GM23338 (cell line): Measurements from ENCODE around the gene UNK.

Experiments used
- CREB1 ChIP-seq: fragments of 250-450 bp; sonication (Bioruptor Pico); IDR thresholded peaks from 2 replicates; pipeline ENCODE4 v1.5.0; 2020; ENCODE audit warnings: low read depth, mild to moderate bottlenecking, moderate library complexity
- EZH2 ChIP-seq: fragments of 200-600 bp; sonication (generic); IDR thresholded peaks from one replicate; pipeline ENCODE4 v1.8.0; 2017; ENCODE audit warnings: antibody characterized with exemption, mild to moderate bottlenecking, low read depth; ENCODE audit not compliant: unreplicated experiment
- EZH2phosphoT487 ChIP-seq: fragments of 200-600 bp; sonication (generic); IDR thresholded peaks from one replicate; pipeline ENCODE4 v1.8.1; 2018; ENCODE audit warnings: antibody characterized with exemption; ENCODE audit not compliant: unreplicated experiment
- ZNF331 ChIP-seq: fragments of 250-450 bp; sonication (Bioruptor Pico); IDR thresholded peaks from 2 replicates; pipeline ENCODE4 v1.5.0; 2020; ENCODE audit warnings: low read depth, mild to moderate bottlenecking, moderate library complexity
- TF ChIP-seq, protein P1 (sequence below): IDR thresholded peaks from one replicate; pipeline ENCODE4 v1.6.1; 2018; ENCODE audit warnings: antibody characterized with exemption; ENCODE audit not compliant: unreplicated experiment
- TF ChIP-seq, protein P2 (sequence below), 2 experiments: fragments of 200-600 bp in 1 of 2; sonication (generic) in 1 of 2; conservative IDR thresholded peaks; 2 replicates each; pipeline versions ENCODE4 v1.5.1 to v1.6.1; 2016 to 2017; ENCODE audit warnings: antibody characterized with exemption in 2 of 2, low read depth in 2 of 2, mild to moderate bottlenecking in 2 of 2, moderate library complexity in 1 of 2

DNA sequence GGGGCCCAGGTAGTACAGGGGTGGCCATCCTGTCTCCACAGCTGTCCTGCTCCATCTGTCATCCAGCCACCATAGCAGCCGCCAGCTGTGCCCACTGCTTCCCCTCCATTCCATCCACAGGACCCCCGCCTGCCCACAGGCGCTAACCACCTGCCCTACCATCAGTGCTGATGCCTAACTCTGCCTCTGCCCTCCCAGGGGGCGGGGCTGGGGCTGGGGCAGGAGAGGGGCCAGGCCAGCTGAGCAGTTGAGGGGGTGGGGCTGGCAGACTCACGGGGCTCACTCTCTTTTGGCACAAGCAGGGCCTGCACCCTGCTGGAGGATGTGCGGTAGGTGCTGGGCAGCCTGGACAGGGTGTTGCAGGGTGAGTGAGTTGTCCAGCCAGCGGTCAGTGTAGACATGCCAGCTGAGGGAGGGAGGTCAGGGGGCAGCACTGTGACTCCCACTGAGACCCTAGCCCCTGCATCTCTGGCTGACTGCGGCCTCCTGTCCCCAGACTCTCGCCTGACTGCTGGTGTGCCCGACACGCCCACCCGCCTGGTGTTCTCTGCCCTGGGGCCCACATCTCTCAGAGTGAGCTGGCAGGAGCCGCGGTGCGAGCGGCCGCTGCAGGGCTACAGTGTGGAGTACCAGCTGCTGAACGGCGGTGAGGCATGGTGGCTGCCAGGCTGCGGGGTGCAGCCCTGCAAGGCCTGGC lies 29.3 kb upstream of the UNK start:
- TF ChIP-seq EZH2phosphoT487 (no peak), EZH2 (no peak), CREB1 (no peak), ZNF331 (no peak)
- TF ChIP-seq, protein P1, sequence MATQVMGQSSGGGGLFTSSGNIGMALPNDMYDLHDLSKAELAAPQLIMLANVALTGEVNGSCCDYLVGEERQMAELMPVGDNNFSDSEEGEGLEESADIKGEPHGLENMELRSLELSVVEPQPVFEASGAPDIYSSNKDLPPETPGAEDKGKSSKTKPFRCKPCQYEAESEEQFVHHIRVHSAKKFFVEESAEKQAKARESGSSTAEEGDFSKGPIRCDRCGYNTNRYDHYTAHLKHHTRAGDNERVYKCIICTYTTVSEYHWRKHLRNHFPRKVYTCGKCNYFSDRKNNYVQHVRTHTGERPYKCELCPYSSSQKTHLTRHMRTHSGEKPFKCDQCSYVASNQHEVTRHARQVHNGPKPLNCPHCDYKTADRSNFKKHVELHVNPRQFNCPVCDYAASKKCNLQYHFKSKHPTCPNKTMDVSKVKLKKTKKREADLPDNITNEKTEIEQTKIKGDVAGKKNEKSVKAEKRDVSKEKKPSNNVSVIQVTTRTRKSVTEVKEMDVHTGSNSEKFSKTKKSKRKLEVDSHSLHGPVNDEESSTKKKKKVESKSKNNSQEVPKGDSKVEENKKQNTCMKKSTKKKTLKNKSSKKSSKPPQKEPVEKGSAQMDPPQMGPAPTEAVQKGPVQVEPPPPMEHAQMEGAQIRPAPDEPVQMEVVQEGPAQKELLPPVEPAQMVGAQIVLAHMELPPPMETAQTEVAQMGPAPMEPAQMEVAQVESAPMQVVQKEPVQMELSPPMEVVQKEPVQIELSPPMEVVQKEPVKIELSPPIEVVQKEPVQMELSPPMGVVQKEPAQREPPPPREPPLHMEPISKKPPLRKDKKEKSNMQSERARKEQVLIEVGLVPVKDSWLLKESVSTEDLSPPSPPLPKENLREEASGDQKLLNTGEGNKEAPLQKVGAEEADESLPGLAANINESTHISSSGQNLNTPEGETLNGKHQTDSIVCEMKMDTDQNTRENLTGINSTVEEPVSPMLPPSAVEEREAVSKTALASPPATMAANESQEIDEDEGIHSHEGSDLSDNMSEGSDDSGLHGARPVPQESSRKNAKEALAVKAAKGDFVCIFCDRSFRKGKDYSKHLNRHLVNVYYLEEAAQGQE: no peak
- TF ChIP-seq, protein P2, sequence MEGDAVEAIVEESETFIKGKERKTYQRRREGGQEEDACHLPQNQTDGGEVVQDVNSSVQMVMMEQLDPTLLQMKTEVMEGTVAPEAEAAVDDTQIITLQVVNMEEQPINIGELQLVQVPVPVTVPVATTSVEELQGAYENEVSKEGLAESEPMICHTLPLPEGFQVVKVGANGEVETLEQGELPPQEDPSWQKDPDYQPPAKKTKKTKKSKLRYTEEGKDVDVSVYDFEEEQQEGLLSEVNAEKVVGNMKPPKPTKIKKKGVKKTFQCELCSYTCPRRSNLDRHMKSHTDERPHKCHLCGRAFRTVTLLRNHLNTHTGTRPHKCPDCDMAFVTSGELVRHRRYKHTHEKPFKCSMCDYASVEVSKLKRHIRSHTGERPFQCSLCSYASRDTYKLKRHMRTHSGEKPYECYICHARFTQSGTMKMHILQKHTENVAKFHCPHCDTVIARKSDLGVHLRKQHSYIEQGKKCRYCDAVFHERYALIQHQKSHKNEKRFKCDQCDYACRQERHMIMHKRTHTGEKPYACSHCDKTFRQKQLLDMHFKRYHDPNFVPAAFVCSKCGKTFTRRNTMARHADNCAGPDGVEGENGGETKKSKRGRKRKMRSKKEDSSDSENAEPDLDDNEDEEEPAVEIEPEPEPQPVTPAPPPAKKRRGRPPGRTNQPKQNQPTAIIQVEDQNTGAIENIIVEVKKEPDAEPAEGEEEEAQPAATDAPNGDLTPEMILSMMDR (conservative IDR thresholded peaks at IDR 0.05; ENCODE audit: low read depth in 2 of 2): no peak
